Panc1 (cell line): ENCODE measurements around the gene PRMT5. TPM values are rescaled to one million over a fixed set of nuclear protein-coding genes. Genes with fewer than 3 reads are reported as not detected.

ENCODE experiments used
- ATAC-seq: fragments of 200-7000 bp; cut with Tn5 transposase; 2 replicates; pipeline ENCODE4 v1.9.1; 2020; ENCODE audit warnings: mild to moderate bottlenecking, moderate library complexity
- BruUV-seq: library from RNA; stranded (reverse); fragments of 400-500 nt; replicated peaks from 2 replicates; lab custom pipeline; 2021; lab: Mats Ljungman, UMichigan
- CTCF ChIA-PET: fragments of 300-600 bp; sonication (Branson Sonifier 250); formaldehyde crosslinking; loops from one replicate; lab custom pipeline; 2022; ENCODE audit warnings: antibody characterized with exemption; lab: Charles Lee
- POLR2A ChIA-PET: fragments of 300-600 bp; sonication (Branson Sonifier 250); formaldehyde crosslinking; loops from one replicate; lab custom pipeline; 2022; ENCODE audit warnings: antibody characterized with exemption; lab: Charles Lee
- DNase-seq: peaks from one replicate; pipeline ENCODE4 v3.0.0-alpha.2; 2010; ENCODE audit warnings: low read depth, low spot score
- H3K27ac ChIP-seq: 2 replicates; pipeline ENCODE4 v1.5.1; 2011; ENCODE audit warnings: mild to moderate bottlenecking, low read length, inconsistent platforms
- H3K27me3 ChIP-seq: fragments of 200-500 bp; sonication (Bioruptor generic); 2 replicates; pipeline ENCODE4 v1.6.0; 2014; ENCODE audit warnings: low read length, inconsistent platforms; ENCODE audit not compliant: control insufficient read depth, insufficient read depth
- H3K36me3 ChIP-seq: fragments of 200-500 bp; sonication (Bioruptor generic); 2 replicates; pipeline ENCODE4 v1.5.1; 2014; ENCODE audit warnings: inconsistent platforms, mild to moderate bottlenecking, low read length, moderate library complexity; ENCODE audit not compliant: control insufficient read depth, insufficient read depth
- H3K4me1 ChIP-seq: 2 replicates; pipeline ENCODE4 v1.5.1; 2011; ENCODE audit warnings: inconsistent platforms, mild to moderate bottlenecking, low read length, moderate library complexity; ENCODE audit not compliant: control insufficient read depth, insufficient read depth
- H3K4me3 ChIP-seq, 2 experiments: 2 replicates each; pipeline ENCODE4 v1.5.1; 2011 to 2012; ENCODE audit warnings: low read depth in 2 of 2, low read length in 2 of 2, mild to moderate bottlenecking in 2 of 2, inconsistent platforms in 1 of 2, moderate library complexity in 1 of 2
- H3K9me3 ChIP-seq: fragments of 200-500 bp; sonication (Bioruptor generic); 2 replicates; pipeline ENCODE4 v1.5.1; 2014; ENCODE audit warnings: low read depth, mild to moderate bottlenecking, inconsistent platforms, low read length, moderate library complexity; ENCODE audit not compliant: control insufficient read depth, insufficient read depth
- POLR2AphosphoS5 ChIP-seq: IDR thresholded peaks from 2 replicates; pipeline ENCODE4 v1.6.1; 2012; ENCODE audit warnings: mild to moderate bottlenecking, low read depth, low read length, moderate library complexity
- SIN3A ChIP-seq: IDR thresholded peaks from 2 replicates; pipeline ENCODE4 v1.6.1; 2012; ENCODE audit warnings: low read depth, mild to moderate bottlenecking, low read length, moderate library complexity, borderline replicate concordance; ENCODE audit not compliant: insufficient read depth
- in situ Hi-C: cut with HindIII; loops from 2 replicates; pipeline ENCODE4 v1.10.0; 2016; ENCODE audit warnings: low sequenced_read_pairs, low pct_unique_long_range_greater_than_20kb
- intact Hi-C: fragments of 100-400 bp; cut with micrococcal nuclease; formaldehyde crosslinking; loops from one replicate; pipeline ENCODE4 v1.10.0; 2022; ENCODE audit not compliant: unreplicated experiment
- total RNA-seq: library from RNA; stranded (reverse); gene quantifications from one replicate; pipeline ENCODE4 v1.2.1, GENCODE V29; 2021; ENCODE audit not compliant: unreplicated experiment
- TF ChIP-seq, protein P1 (sequence below), 2 experiments: IDR thresholded peaks; 2 replicates each; pipeline ENCODE4 v1.6.1; 2011 to 2012; ENCODE audit warnings: low read depth in 2 of 2, control low read depth in 1 of 2, low read length in 1 of 2, mild to moderate bottlenecking in 1 of 2, moderate library complexity in 1 of 2; ENCODE audit not compliant: insufficient read depth in 1 of 2

Gene PRMT5
- total RNA-seq, 1 experiment from 2014 or later, result 108 TPM

DNA sequence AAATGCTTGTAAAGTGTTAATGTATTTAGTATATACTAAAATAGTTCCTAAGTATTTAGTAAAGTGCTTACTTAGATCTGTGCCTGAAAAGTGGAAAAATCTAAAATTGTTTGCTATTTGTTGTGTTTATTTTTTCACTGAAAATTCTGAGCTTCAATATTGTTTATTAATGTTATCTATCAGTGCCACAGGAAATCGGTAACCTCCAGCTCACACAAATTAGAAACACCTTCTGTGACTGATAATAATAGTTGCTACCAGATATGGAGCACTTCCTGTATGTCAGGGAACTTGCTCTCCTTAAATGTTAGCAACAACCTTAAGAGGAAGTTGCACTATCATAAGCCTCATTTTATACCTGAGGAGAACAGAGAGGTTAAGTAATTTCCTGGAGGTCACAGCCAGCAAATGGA lies 58.4 kb downstream of the PRMT5 start:
- intact Hi-C loops, result no loop called here
- TF ChIP-seq, protein P1, sequence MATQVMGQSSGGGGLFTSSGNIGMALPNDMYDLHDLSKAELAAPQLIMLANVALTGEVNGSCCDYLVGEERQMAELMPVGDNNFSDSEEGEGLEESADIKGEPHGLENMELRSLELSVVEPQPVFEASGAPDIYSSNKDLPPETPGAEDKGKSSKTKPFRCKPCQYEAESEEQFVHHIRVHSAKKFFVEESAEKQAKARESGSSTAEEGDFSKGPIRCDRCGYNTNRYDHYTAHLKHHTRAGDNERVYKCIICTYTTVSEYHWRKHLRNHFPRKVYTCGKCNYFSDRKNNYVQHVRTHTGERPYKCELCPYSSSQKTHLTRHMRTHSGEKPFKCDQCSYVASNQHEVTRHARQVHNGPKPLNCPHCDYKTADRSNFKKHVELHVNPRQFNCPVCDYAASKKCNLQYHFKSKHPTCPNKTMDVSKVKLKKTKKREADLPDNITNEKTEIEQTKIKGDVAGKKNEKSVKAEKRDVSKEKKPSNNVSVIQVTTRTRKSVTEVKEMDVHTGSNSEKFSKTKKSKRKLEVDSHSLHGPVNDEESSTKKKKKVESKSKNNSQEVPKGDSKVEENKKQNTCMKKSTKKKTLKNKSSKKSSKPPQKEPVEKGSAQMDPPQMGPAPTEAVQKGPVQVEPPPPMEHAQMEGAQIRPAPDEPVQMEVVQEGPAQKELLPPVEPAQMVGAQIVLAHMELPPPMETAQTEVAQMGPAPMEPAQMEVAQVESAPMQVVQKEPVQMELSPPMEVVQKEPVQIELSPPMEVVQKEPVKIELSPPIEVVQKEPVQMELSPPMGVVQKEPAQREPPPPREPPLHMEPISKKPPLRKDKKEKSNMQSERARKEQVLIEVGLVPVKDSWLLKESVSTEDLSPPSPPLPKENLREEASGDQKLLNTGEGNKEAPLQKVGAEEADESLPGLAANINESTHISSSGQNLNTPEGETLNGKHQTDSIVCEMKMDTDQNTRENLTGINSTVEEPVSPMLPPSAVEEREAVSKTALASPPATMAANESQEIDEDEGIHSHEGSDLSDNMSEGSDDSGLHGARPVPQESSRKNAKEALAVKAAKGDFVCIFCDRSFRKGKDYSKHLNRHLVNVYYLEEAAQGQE (IDR thresholded peaks at IDR 0.05; ENCODE audit: insufficient read depth in 1 of 2, low read depth in 2 of 2, low read length in 1 of 2), result no peak
- TF ChIP-seq POLR2AphosphoS5 (no peak), SIN3A (no peak)
- ATAC-seq, result no peak
- in situ Hi-C loops, result no loop called here
- ChIA-PET CTCF (no interaction called here), POLR2A (interaction anchor here (0.5 kb wide), 1 partner anchor 47 kb away, joined by 5 read pairs; no protein-coding TSS in a partner anchor)
- Histone ChIP-seq H3K9me3 (no peaks in the 10 kb centered on the region), H3K4me3 (peak overlapping the region; percentile 67 to 84), H3K4me1 (peaks cover 8% of the 10 kb centered on the region; the same call in 1 of the 2 replicates), H3K27me3 (no peaks in the 10 kb centered on the region), H3K27ac (peak overlapping the region; percentile 80), H3K36me3 (no peaks in the 10 kb centered on the region; the same call in 1 of the 2 replicates)
- no TSS peak for BruUV-seq
- no peak for DNase-seq

Other genes starting within 250 kb of the PRMT5 start
- 71.3 TPM for gene OXA1L, start 162.7 kb downstream of the PRMT5 start, total RNA-seq
- gene SLC7A7, start 113.9 kb downstream of the PRMT5 start, total RNA-seq, result 0.85 TPM
- gene MRPL52, start 99.5 kb downstream of the PRMT5 start, total RNA-seq, result 89.5 TPM
- 32.9 TPM for gene MMP14, start 92.8 kb downstream of the PRMT5 start, total RNA-seq
- 78.3 TPM for gene LRP10, start 57.6 kb downstream of the PRMT5 start, total RNA-seq
- gene REM2, start 46.2 kb downstream of the PRMT5 start, total RNA-seq, result 0.18 TPM
- gene RBM23, start 10.2 kb downstream of the PRMT5 start, total RNA-seq, result 47.2 TPM
- gene HAUS4, start 27.7 kb upstream of the PRMT5 start, total RNA-seq, result 25.7 TPM
- 50.2 TPM for gene AJUBA, start 53.2 kb upstream of the PRMT5 start, total RNA-seq
- gene C14orf93, start 80.8 kb upstream of the PRMT5 start, total RNA-seq, result 5.6 TPM
- 149 TPM for gene PSMB5, start 105.5 kb upstream of the PRMT5 start, total RNA-seq
- not detected for gene PSMB11, start 112.8 kb upstream of the PRMT5 start, total RNA-seq
- gene CDH24, start 128.1 kb upstream of the PRMT5 start, total RNA-seq, result 9.0 TPM
- gene ACIN1, start 165.8 kb upstream of the PRMT5 start, total RNA-seq, result 162 TPM
- gene C14orf119, start 166.1 kb upstream of the PRMT5 start, total RNA-seq, result 39.6 TPM
- gene CIROP, start 175.6 kb upstream of the PRMT5 start, total RNA-seq, result not detected
- gene CEBPE, start 189.9 kb upstream of the PRMT5 start, total RNA-seq, result not detected